HG03175 (cell line): ENCODE results near the gene CDKN2AIP.

Source experiments
- ATAC-seq: cut with Tn5 transposase; IDR thresholded peaks from one replicate; pipeline ENCODE4 v1.9.1; 2021; ENCODE audit warnings: mild to moderate bottlenecking, moderate library complexity; ENCODE audit not compliant: unreplicated experiment

The CDKN2AIP gene

GRCh38 chr4:183485411-183486160 lies 41.1 kb downstream of the CDKN2AIP start:
- no peak for ATAC-seq

GRCh38 chr4:183492791-183493222 lies 48.4 kb downstream of the CDKN2AIP start:
- no peak for ATAC-seq

- ATAC-seq: no peak
Observed at GRCh38 chr4:183493246-183493645, 48.8 kb downstream of the CDKN2AIP start.

GRCh38 chr4:183495184-183495583 lies 50.7 kb downstream of the CDKN2AIP start:
- no peak for ATAC-seq
